ENCODE measurements around the gene TNIK. TPM values are rescaled to one million over a fixed set of nuclear protein-coding genes. Genes with fewer than 3 reads are reported as not detected.
A peak's percentile ranks its signal among the peaks of the same experiment; 100 is the strongest.
"Not testable (repeated sequence)": the region's sequence is repeated elsewhere in the genome, so short reads cannot be mapped to it uniquely, and the experiment has no call there.

The TNIK gene
- total RNA-seq, 2 donors from 2014 or later, result 28.6 to 43.8 TPM

GRCh38 chr3:171429635-171430034 is 30.6 kb downstream of the TNIK start:
- Mint-ChIP-seq H3K4me3 (no peak overlapping the region), H3K4me1 (peaks cover 7% of the 10 kb centered on the region), H3K27me3 (no peaks in the 10 kb centered on the region), H3K36me3 (ENCODE audit: low read depth) (no peaks in the 10 kb centered on the region), H3K27ac (no peak overlapping the region), H3K9me3 (no peaks in the 10 kb centered on the region)
- ATAC-seq (replicated peaks), result no peak

- Mint-ChIP-seq H3K4me1 (peaks cover 11% of the 10 kb centered on the region), H3K4me3 (no peak overlapping the region), H3K36me3 (ENCODE audit: low read depth) (no peaks in the 10 kb centered on the region), H3K27ac (no peak overlapping the region), H3K9me3 (no peaks in the 10 kb centered on the region), H3K27me3 (no peaks in the 10 kb centered on the region)
- no peak for ATAC-seq (replicated peaks)
Observed at GRCh38 chr3:171428892-171429291, 31.3 kb downstream of the TNIK start.

DNA sequence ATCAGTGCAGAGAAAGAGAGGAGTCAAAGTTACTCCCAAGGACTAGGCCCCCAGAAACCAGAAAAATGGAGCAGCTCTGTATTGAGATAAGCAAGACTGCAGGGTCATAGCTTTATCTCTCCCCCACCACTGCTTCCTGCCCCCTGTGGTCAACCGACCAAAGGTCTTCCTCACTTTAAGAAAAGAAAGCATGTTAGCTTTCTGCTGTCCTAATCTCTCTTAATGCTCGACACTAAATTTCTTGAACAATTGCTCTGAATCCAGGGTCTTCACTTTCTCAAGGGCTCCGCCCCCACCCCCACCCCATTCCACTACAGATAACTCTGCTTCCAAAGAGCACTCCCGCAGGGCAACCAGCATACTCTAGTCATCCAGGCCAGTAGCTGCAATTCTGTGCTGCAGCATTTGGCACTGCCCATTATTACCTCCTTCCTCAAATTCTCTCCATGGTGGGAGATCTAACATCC is 31.9 kb downstream of the TNIK start:
- Mint-ChIP-seq H3K27me3 (no peaks in the 10 kb centered on the region), H3K4me3 (no peak overlapping the region), H3K4me1 (peaks cover 11% of the 10 kb centered on the region), H3K27ac (no peak overlapping the region), H3K36me3 (ENCODE audit: low read depth) (no peaks in the 10 kb centered on the region), H3K9me3 (no peaks in the 10 kb centered on the region)
- no peak for ATAC-seq (replicated peaks)

DNA sequence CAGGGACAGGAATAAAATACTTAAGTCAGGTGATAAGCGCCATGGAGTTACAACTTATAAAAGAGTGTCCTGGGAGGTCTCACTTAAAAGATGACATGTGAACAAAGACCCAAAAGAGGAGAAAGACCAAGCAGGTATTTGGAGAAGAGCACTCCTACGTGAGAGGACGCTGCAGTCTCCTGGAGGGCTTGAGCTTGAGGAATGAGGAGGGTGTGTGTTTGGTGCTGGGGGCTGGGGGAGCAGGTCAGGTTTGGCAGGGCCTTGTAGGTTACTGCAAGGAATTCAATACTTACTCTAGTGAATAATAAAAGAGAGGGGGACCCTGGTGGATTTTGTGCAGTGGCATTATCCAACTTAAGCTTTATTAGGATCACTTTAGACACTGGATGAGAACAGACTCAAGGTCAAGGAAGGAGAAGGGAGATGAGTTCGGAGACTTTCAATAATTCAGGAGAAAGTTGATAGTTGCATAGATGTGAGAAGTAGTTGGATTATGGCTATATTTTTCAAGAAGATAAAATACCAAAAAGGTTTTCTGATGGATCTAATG is 32.4 kb downstream of the TNIK start:
- no peaks in the 10 kb centered on the region for H3K9me3 Mint-ChIP-seq
- no peaks in the 10 kb centered on the region for H3K36me3 Mint-ChIP-seq (ENCODE audit: low read depth)
- no peak overlapping the region for H3K27ac Mint-ChIP-seq
- H3K4me1 Mint-ChIP-seq, result peaks cover 11% of the 10 kb centered on the region
- ATAC-seq (replicated peaks), result no peak
- H3K4me3 Mint-ChIP-seq, result no peak overlapping the region
- H3K27me3 Mint-ChIP-seq, result no peaks in the 10 kb centered on the region

- H3K4me3 Mint-ChIP-seq; H3K27me3 Mint-ChIP-seq; ATAC-seq (replicated peaks); H3K9me3 Mint-ChIP-seq; H3K27ac Mint-ChIP-seq; H3K36me3 Mint-ChIP-seq (ENCODE audit: low read depth): not testable (repeated sequence)
- H3K4me1 Mint-ChIP-seq, result peaks cover 10% of the 10 kb centered on the region
Observed at GRCh38 chr3:171424063-171424462, 36.1 kb downstream of the TNIK start.

- not testable (repeated sequence) for H3K36me3 Mint-ChIP-seq (ENCODE audit: low read depth); H3K9me3 Mint-ChIP-seq; H3K27me3 Mint-ChIP-seq; ATAC-seq (replicated peaks); H3K27ac Mint-ChIP-seq; H3K4me3 Mint-ChIP-seq
- peaks cover 10% of the 10 kb centered on the region for H3K4me1 Mint-ChIP-seq
Observed at GRCh38 chr3:171422855-171423254, 37.4 kb downstream of the TNIK start.

DNA sequence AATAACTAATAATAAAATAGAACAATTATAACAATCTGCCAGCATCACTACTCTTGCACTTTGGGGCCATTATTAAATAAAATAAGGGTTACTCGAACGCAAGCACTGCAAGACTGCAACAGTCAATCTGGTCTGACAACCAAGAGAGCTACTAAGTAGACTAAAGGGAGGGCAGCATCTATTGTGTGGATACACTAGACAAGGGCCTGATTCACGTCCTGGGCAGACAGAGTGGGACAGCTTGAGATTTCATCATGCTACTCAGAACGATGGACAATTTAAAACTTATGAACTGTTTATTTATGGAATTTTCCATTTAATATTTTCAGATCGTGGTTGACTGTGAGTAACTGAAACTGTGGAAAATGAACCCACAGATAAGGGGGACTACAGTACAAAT is 39.5 kb downstream of the TNIK start:
- Mint-ChIP-seq H3K27me3 (no peaks in the 10 kb centered on the region), H3K9me3 (no peaks in the 10 kb centered on the region), H3K4me3 (no peak overlapping the region), H3K4me1 (peaks cover 19% of the 10 kb centered on the region), H3K27ac (no peak overlapping the region), H3K36me3 (ENCODE audit: low read depth) (no peaks in the 10 kb centered on the region)
- no peak for ATAC-seq (replicated peaks)

- Mint-ChIP-seq H3K9me3 (no peaks in the 10 kb centered on the region), H3K4me1 (peaks cover 25% of the 10 kb centered on the region), H3K27ac (no peak overlapping the region), H3K4me3 (no peak overlapping the region), H3K27me3 (no peaks in the 10 kb centered on the region), H3K36me3 (ENCODE audit: low read depth) (no peaks in the 10 kb centered on the region)
- ATAC-seq (replicated peaks), result no peak
Observed at GRCh38 chr3:171419457-171419856, 40.7 kb downstream of the TNIK start.

- Mint-ChIP-seq H3K4me1 (peaks cover 35% of the 10 kb centered on the region), H3K9me3 (no peaks in the 10 kb centered on the region), H3K36me3 (ENCODE audit: low read depth) (no peaks in the 10 kb centered on the region), H3K27me3 (no peaks in the 10 kb centered on the region), H3K4me3 (no peak overlapping the region), H3K27ac (no peak overlapping the region)
- no peak for ATAC-seq (replicated peaks)
Observed at GRCh38 chr3:171417813-171418212, 42.4 kb downstream of the TNIK start.

GRCh38 chr3:171417137-171417536 is 43.1 kb downstream of the TNIK start:
- H3K36me3 Mint-ChIP-seq (ENCODE audit: low read depth), result no peaks in the 10 kb centered on the region
- H3K9me3 Mint-ChIP-seq, result no peaks in the 10 kb centered on the region
- no peak overlapping the region for H3K4me3 Mint-ChIP-seq
- no peaks in the 10 kb centered on the region for H3K27me3 Mint-ChIP-seq
- peaks cover 40% of the 10 kb centered on the region for H3K4me1 Mint-ChIP-seq
- no peak overlapping the region for H3K27ac Mint-ChIP-seq
- ATAC-seq (replicated peaks), result no peak

DNA sequence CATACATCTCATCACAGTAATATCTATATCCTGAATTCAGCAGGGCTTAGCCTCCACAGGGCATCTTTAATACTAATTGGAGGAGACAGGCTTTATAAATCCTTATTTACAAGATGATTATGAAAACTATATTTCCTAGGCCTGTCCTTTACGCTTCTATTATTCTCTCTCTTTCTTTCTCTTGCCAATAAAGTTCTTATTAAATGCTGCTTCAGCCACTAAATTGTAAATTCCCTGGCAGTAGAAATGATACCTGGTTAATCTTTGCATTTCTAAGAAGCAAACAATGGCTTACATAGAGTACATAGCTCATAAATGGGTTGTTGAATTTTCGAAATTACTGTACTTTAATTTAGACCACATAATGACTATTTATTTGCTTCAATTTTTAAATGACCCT is 43.5 kb downstream of the TNIK start:
- peaks cover 44% of the 10 kb centered on the region for H3K4me1 Mint-ChIP-seq

GRCh38 chr3:171416061-171416460 is 44.1 kb downstream of the TNIK start:
- Mint-ChIP-seq H3K27ac (no peak overlapping the region), H3K27me3 (no peaks in the 10 kb centered on the region), H3K4me1 (peaks cover 40% of the 10 kb centered on the region), H3K4me3 (no peak overlapping the region), H3K36me3 (ENCODE audit: low read depth) (no peaks in the 10 kb centered on the region), H3K9me3 (no peaks in the 10 kb centered on the region)
- no peak for ATAC-seq (replicated peaks)

More for the DNA sequence above, 43.5 kb downstream of the TNIK start:
- Mint-ChIP-seq H3K27ac (no peak overlapping the region), H3K36me3 (ENCODE audit: low read depth) (no peaks in the 10 kb centered on the region), H3K9me3 (no peaks in the 10 kb centered on the region), H3K4me3 (no peak overlapping the region), H3K27me3 (no peaks in the 10 kb centered on the region)
- ATAC-seq (replicated peaks), result no peak

DNA sequence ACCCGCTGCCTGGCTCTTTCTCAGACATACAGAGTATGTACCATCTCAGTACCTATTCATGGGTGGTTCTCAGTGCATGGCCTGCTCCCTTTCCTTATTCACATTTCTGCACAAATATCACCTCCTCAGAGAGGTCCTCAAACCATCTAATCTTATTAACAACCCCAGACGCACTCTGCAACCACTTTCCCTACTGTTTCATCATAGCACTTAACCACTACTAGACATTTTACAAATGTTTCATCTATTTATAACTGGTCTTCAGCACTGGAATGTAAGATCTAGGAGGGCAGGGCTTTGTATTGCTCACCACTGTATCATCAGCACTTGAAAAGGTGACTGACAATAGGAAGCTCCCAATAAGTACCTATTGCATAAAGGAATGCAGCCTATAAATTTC is 45.1 kb downstream of the TNIK start:
- Mint-ChIP-seq H3K27ac (no peak overlapping the region), H3K4me3 (no peak overlapping the region)

GRCh38 chr3:171412473-171412872 is 47.7 kb downstream of the TNIK start:
- no peaks in the 10 kb centered on the region for H3K27me3 Mint-ChIP-seq
- H3K27ac Mint-ChIP-seq, result peak overlapping the region; percentile 81
- H3K4me3 Mint-ChIP-seq, result peak overlapping the region; percentile 27
- peaks cover 54% of the 10 kb centered on the region for H3K4me1 Mint-ChIP-seq
- H3K9me3 Mint-ChIP-seq, result peaks cover 4% of the 10 kb centered on the region
- peaks cover 5% of the 10 kb centered on the region for H3K36me3 Mint-ChIP-seq (ENCODE audit: low read depth)
- ATAC-seq (replicated peaks), result no peak

More for the DNA sequence above, 45.1 kb downstream of the TNIK start:
- no peaks in the 10 kb centered on the region for H3K9me3 Mint-ChIP-seq
- no peak for ATAC-seq (replicated peaks)
- no peaks in the 10 kb centered on the region for H3K27me3 Mint-ChIP-seq
- H3K36me3 Mint-ChIP-seq (ENCODE audit: low read depth), result no peaks in the 10 kb centered on the region
- H3K4me1 Mint-ChIP-seq, result peaks cover 40% of the 10 kb centered on the region

DNA sequence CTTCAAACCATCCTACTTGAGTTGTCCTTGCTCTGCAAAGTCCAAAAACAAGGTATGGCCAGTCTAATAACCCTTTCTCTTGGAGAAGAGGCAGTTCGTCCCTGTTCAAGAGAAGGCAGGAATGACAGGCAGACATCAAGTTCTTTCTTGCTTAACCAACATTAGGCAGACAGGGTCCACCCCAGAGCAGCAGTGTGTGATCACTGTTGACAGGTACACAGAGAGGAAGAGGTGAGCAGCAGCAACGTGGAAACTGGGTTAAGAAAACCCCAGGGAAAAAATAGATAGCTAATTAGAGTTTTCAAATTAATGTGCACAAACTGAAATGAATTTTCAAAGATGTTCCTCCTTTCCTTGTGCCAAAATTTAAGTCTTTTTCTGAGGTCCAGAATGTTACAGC is 48.2 kb downstream of the TNIK start:
- Mint-ChIP-seq H3K27me3 (no peaks in the 10 kb centered on the region), H3K27ac (peak overlapping the region; percentile 81), H3K9me3 (peaks cover 4% of the 10 kb centered on the region), H3K4me1 (peaks cover 56% of the 10 kb centered on the region), H3K4me3 (peak overlapping the region; percentile 27), H3K36me3 (ENCODE audit: low read depth) (peaks cover 6% of the 10 kb centered on the region)
- no peak for ATAC-seq (replicated peaks)

DNA sequence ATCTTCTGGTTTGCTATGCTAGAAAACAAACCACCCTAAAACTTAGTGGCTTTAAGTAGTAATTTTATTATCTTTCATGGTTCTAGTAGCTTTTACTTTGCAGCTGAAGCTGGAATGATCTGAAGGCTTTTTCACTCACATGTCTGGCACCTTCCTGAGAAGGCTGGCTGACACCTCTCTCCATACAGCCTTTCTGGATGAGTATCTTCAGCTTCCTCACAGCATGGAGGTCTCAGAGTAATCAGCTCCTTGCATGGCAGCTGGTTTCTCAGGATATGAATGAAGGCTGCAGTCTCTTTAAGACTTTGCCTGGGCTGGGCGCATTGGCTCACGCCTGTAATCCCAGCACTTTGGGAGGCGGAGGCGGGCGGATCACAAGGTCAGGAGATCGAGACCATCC is 50.0 kb downstream of the TNIK start:
- H3K36me3 Mint-ChIP-seq (ENCODE audit: low read depth), result peaks cover 6% of the 10 kb centered on the region
- no peak overlapping the region for H3K4me3 Mint-ChIP-seq
- H3K27ac Mint-ChIP-seq, result no peak overlapping the region
- ATAC-seq (replicated peaks), result no peak
- peaks cover 8% of the 10 kb centered on the region for H3K9me3 Mint-ChIP-seq
- peaks cover 52% of the 10 kb centered on the region for H3K4me1 Mint-ChIP-seq
- H3K27me3 Mint-ChIP-seq, result no peaks in the 10 kb centered on the region

Data from activated T-helper 17 cell treated with anti-CD3 and anti-CD28 coated beads, Interleukin-2, amount 50 U/mL, for 72 hours (primary cell).